HG03565 (cell line): ENCODE data around the gene PMVK.
"Not testable (repeated sequence)": the region's sequence is repeated elsewhere in the genome, so short reads cannot be mapped to it uniquely, and the experiment has no call there.

ENCODE experiments used
- ATAC-seq: cut with Tn5 transposase; IDR thresholded peaks from one replicate; pipeline ENCODE4 v1.9.1; 2021; ENCODE audit warnings: mild to moderate bottlenecking, moderate library complexity; ENCODE audit not compliant: unreplicated experiment

Gene PMVK

DNA sequence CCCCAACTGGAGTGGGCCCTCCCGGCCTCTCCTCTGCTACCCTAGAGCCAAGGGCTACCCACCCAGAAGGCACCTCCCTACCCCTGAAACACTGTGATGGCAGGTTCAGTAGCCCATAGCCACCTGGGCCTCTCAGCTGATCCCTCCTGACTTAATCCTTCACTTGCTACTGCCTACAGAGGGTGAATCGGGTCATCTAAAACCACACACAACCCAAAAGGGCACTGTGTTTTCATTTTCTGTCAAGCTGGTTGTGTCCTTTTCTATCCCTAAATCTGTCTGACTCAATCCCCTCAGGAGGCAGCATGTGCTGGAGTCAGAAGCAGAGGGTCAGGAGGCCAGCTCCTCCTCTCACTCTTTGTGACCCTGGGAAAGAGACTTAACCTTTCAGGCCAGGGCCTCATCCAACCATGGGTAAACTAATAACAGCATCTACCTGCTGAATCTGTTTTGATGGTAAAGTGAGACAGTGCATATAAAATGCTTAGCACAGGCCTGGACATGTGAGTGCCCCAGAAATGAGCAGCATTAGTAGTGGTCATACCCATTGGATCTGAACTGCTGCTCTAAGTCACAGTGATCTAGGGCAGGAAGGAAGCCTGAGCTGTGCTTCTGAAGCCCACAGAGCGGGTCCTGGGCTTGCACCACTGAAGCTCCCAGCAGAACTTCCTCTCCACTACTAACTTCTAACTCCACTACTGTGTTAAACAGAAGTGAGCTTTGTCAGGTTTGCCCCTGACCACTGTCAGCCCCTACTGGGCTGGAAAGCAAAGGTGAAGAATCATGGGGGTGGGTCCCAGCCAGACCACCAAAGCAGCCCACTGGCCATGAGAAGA is 11.0 kb downstream of the PMVK start:
- no peak for ATAC-seq

GRCh38 chr1:154923695-154924094 is 12.8 kb downstream of the PMVK start:
- ATAC-seq, result no peak

- no peak for ATAC-seq
These were observed 23.2 kb downstream of the PMVK start for GRCh38 chr1:154913273-154913672.

- ATAC-seq, result no peak
These were observed 23.8 kb downstream of the PMVK start for GRCh38 chr1:154912755-154913154.

DNA sequence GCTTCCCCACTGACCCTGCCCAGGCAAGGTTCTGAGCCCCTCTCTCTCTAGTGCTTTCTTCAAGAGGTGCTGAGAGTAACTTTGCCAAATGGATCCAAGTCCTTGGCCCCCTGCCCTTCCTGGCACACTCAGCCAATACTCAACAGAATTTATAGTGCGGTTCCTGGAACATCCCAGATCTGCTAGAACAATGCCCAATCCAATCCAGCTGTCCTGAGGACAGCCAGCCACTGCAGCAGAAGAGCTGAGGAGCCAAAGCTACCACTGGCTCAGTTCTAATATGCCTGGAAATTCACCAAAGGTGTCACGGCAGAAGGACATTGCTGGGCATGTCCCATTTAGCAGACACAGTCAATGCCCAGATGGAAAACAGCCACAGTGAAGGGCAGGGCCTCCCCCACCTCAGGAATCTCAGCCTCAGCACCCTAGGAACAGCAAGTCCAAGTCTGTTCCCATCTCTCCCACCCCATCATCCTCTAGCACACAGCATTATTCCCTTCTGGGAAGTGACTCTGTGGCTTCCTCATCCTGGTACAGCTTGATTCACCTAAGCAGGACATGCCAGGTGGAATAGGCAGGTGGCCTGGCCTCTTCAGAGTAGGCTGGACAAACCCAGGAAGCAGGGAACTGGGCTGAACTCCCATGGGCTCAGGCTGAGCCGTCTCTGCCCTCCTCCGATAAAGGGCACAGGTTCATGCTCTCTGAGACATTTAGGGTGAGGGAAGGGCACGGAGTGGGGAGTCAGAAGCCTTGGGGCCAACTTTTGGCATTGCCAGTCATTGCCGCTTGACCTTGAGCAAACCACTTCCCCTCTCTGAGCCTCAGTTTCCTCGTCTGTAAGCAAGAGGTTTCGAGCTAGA is 24.6 kb downstream of the PMVK start:
- ATAC-seq, result no peak

DNA sequence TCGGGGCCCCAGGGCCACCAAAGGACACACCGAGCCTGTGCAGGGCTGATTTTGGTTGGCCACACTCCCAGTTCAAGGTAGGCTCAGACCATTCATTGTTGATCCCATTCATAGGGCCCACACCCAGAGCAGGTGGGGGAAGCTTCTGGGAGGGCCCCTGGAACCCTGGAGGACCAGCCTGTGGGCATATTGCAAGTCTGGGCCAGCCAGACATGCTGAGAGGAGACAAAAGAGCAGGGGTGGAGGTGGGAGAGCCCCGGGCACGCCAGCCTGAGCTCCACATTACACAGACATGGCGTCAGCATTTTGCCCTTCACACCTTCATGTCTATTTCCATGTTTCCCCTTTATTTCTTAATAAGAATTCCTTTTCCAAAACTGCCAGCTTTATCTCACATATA is 25.7 kb downstream of the PMVK start:
- ATAC-seq, result no peak

- ATAC-seq, result no peak
These were observed 27.6 kb downstream of the PMVK start for GRCh38 chr1:154908937-154909336.

DNA sequence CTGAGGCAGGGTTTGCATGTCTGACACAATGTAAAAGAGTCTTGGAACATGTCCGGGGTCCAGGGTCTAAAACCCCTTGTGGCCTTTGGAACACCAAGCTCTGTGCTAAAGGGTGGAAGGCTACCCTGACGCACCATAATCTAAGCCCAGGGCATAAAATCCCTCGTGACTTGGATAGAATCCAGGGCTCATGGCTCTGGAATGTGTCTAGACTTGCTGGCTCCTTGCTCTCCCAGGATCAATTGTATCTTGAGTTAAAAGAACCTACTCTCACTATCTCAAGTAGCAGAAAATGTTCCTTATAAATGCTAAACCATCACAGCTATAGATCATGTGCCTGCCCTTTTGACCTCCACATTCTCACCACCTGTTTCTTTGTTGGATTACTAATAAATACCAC is 28.4 kb downstream of the PMVK start:
- not testable (repeated sequence) for ATAC-seq

GRCh38 chr1:154906621-154907081 is 29.9 kb downstream of the PMVK start:
- no peak for ATAC-seq

DNA sequence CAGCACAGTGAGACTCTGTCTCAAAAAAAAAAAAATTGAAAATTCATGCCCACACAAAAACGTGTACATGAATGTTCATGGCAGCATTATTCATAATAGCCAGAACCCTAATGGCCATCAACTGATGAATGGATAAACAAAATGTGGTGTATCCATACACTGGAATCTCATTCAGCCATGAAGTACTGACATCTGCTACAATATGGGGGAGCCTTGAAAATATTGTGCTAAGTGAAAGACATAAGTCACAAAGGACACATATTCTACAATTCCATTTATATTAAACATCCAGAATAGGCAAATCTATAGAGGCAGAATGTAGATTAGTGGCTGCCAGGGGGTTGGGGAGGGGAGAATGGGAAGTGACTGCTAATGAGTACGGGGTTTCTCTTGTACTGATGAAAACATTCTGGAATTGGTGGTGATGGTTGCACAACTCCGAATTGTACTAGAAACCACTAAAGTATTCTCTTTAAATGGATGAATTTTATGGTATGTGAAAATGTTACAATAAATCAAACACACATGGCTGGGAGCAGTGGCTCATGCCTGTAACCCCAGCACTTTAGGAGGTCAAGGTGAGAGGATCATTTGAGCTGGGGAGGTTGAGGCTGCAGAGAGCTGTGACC is 33.5 kb downstream of the PMVK start:
- no peak for ATAC-seq

DNA sequence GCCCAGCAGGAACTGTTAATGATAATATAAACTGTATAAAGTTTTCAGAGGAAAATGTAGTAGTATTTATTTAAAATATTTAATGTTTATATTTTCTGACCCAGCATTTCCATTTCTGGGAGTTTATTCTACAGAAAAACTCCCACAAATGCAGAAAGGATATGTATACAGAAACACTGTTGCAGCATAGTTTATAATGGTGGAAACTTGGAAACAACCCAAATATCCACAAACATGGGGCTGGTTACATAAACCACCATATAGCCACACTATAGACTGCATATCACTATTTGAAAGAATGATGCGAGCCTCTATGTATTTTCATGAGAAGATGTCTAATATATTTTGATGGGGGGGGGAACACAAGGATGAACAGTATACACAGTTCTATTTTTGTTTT is 34.9 kb downstream of the PMVK start:
- ATAC-seq, result no peak

GRCh38 chr1:154899041-154899440 is 37.5 kb downstream of the PMVK start:
- ATAC-seq, result no peak

DNA sequence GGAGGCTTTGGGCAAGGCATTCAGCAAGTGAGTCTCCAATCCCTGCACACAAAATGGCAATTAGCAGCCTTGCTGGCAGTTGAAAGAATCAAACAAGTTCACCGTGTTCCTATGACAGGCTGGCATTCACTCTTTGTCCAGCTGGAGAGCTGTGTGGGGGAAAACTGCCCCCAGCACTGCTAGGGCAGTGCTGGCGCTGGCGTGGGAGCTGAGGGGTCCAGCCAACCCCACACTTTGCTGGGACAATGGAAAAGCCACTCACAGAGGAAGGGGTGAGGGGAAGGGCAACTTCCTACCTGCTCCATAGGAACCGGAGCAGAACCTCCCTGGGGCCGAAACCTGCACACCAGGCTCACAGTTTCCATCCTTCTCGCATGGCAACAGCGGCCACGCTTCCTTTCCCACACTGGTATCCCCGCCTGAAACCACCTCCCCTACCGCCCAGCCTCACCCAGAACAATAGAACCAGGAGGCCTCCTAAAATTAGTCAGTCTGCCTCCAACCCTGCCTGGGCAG is 39.7 kb downstream of the PMVK start:
- ATAC-seq, result no peak

GRCh38 chr1:154895798-154896197 is 40.7 kb downstream of the PMVK start:
- no peak for ATAC-seq

DNA sequence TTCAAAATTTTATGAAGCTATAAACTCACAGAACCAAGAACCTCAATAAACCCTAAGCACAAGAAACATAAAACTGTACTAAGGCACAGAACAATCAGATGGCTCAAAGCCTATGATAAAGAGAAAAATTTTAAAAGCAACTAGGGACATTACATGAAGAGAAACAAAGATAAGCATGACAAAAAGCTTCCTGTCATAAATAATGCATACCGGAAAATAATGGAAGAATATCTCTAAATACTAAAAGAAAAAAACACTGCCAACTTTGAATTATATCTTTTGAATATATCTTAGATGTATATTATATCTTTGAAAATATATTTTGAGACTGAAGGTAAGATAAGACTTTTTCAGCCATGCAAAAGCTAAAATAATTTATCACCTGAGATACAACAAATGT is 45.1 kb downstream of the PMVK start:
- no peak for ATAC-seq

GRCh38 chr1:154888757-154889156 is 47.8 kb downstream of the PMVK start:
- no peak for ATAC-seq

DNA sequence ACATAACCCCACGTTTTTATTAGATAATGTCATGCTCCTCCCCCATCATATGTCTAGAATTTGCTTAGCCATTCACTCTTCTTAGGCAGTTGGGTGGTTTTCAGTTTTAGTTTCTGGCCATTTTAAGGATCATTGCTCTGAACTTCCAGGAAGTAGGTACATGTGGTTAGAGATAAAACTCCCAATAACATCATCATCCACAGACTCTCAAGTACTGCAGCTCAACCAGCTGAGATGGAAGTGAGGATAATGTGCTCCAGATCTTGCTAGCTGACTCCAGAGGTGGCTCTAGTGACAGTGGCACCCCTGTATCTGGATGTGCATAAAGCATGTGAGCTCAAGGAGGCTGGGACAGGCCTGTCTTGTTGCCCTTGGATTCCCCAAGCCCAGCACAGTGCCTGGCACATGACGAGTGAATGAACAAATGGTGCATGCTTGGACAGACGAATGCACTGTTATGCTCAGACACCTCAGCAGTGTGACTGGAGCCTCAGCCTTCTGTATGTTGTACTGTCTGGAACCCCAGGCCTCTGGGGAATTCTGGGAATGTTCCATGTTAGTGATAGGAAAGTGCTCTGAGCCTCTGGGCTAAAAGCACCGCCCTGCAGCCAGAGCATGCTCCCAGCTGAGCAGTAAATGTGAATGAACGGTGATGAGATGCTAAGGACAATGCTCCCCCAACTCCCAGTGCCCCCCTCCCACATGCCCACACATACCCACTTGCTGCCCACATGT is 50.1 kb downstream of the PMVK start:
- ATAC-seq, result no peak

DNA sequence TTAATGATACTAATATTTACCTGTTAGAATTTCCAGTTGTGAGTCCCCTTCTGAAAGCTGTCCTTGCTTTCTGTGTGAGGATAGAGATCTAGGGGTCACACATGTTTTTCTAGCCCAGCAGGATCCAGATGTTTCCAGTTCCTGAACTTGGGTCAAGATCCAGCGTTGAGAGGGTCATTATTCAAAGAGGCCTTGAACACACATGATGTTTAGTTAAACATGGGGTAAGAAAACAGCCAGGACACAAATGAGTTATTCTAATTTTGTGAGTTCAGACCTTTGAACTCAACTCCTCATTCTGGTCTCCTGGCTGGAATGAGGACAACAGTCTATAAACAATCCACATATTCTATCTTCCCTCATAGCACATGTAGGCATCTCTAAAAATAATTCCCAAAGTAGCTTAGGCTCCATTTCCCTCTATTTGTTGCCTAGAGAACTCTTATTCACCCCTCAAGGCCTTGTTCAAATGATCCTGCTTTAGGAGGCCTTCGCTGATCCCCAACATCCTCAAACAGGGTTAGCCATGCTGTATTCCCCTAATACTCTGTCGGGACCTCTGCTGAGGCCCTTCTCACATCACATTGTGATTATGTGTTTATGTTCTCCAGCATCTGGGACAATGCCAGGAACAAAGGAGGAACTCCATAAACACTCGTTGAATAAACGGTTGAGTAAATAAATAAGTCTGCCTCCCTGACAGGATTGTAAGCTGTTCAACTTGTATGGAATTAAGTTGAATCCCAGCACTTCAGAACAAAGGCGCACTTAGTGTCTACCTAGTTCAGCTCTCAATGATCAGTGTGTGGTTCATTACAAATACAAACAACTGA is 51.4 kb downstream of the PMVK start:
- ATAC-seq, result no peak

GRCh38 chr1:154883919-154884868 is 52.3 kb downstream of the PMVK start:
- no peak for ATAC-seq
